Activated B cell treated with CpG ODN at 0.5 μM for 24 hours (primary cell): ENCODE results near the gene MAD1L1. TPM values are rescaled to one million over a fixed set of nuclear protein-coding genes. Genes with fewer than 3 reads are reported as not detected.
"Not testable (repeated sequence)": the region's sequence is repeated elsewhere in the genome, so short reads cannot be mapped to it uniquely, and the experiment has no call there.

Experiments used
- ATAC-seq: fragments of 200-7000 bp; cut with Tn5 transposase; one replicate; pipeline ENCODE4 v1.10.0; 2021; ENCODE audit warnings: low read depth, mild to moderate bottlenecking, moderate library complexity
- CTCF ChIA-PET: fragments of 350-600 bp; sonication (Branson Sonifier 250); formaldehyde crosslinking; loops from one replicate; lab custom pipeline; 2021; ENCODE audit warnings: antibody characterized with exemption; lab: Charles Lee
- POLR2A ChIA-PET: fragments of 350-600 bp; sonication (Branson Sonifier 250); formaldehyde crosslinking; loops from one replicate; lab custom pipeline; 2021; ENCODE audit warnings: antibody characterized with exemption; lab: Charles Lee
- DNase-seq: peaks from one replicate; pipeline ENCODE4 v3.0.0; 2022
- H3K27ac Mint-ChIP-seq: one replicate; pipeline ENCODE4 v1.8.0; 2020; ENCODE audit warnings: mixed read lengths
- H3K27me3 Mint-ChIP-seq: one replicate; pipeline ENCODE4 v1.8.0; 2021; ENCODE audit warnings: mixed read lengths
- H3K36me3 Mint-ChIP-seq: one replicate; pipeline ENCODE4 v1.8.0; 2021; ENCODE audit warnings: low read depth, mixed read lengths
- H3K4me1 Mint-ChIP-seq: one replicate; pipeline ENCODE4 v1.8.0; 2021; ENCODE audit warnings: mixed read lengths
- H3K4me3 Mint-ChIP-seq: one replicate; pipeline ENCODE4 v1.8.0; 2020; ENCODE audit warnings: mild to moderate bottlenecking, mixed read lengths
- H3K9me3 Mint-ChIP-seq: one replicate; pipeline ENCODE4 v1.8.0; 2020; ENCODE audit warnings: mixed read lengths
- CTCF ChIP-seq: fragments of 200-600 bp; IDR thresholded peaks from one replicate; pipeline ENCODE4 v1.8.0; 2022; ENCODE audit warnings: antibody characterized with exemption, mild to moderate bottlenecking
- intact Hi-C: fragments of 100-400 bp; cut with micrococcal nuclease; formaldehyde crosslinking; loops from one replicate; pipeline ENCODE4 v1.15.1; 2024
- total RNA-seq: library from RNA; stranded (reverse); gene quantifications from 2 replicates; pipeline ENCODE4 v1.2.3, GENCODE V29; 2022

Gene MAD1L1
- total RNA-seq, 1 donor from 2014 or later, result 54.6 TPM

DNA sequence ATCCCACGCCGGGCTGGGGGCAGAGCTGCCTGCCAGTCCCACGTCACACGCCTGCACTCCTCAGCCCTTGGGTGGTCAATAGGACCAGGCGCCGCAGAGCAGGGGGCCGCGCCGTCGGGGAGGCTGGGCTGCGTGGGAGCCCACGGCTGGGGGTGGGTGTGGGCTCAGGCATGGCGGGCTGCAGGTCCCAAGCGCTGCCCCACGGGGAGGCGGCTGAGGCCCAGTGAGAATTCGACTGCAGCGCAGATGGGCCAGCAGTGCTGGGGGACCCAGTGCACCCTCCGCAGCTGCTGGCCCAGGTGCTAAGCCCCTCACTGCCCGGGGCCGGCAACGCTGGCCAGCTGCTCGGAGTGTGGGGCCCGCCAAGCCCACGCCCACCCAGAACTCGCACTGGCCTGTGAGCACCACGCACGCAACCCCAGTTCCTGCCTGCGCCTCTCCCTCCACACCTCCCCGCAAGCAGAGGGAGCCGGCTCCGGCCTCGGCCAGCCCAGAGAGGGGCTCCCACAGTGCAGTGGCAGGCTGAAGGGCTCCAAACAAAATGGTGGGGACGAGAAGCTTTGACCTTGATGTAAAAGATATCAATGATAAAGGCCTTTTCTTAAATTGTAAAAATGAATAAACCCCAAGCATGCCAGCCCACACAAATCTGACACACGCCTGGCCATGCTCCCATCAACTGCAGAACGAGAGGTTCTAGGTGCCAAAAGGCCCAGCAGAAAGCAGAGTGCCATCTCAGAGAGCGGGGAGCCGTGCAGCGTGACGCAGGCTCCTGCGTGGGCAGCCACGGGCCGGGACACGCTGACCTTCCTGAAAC, 255.5 kb downstream of the MAD1L1 start:
- CTCF ChIA-PET, result no interaction called here
- no peak overlapping the region for H3K27ac Mint-ChIP-seq
- no peak for TF ChIP-seq CTCF
- no peaks in the 10 kb centered on the region for H3K27me3 Mint-ChIP-seq
- DNase-seq (no peak), ATAC-seq (no peak)
- H3K4me1 Mint-ChIP-seq, result peaks cover 23% of the 10 kb centered on the region
- H3K9me3 Mint-ChIP-seq, result no peaks in the 10 kb centered on the region
- intact Hi-C loops, result no loop called here
- H3K4me3 Mint-ChIP-seq, result no peak overlapping the region
- POLR2A ChIA-PET, result no interaction called here
- peaks cover 30% of the 10 kb centered on the region for H3K36me3 Mint-ChIP-seq

- ATAC-seq, H3K4me3 Mint-ChIP-seq, H3K27ac Mint-ChIP-seq, intact Hi-C loops, DNase-seq, H3K9me3 Mint-ChIP-seq, POLR2A ChIA-PET, H3K27me3 Mint-ChIP-seq, CTCF ChIA-PET: not testable (repeated sequence)
- Mint-ChIP-seq H3K4me1 (peaks cover 23% of the 10 kb centered on the region), H3K36me3 (peaks cover 30% of the 10 kb centered on the region)
These were observed 256.2 kb downstream of the MAD1L1 start for GRCh38 chr7:1976521-1976920.

- POLR2A ChIA-PET, result no interaction called here
- no peak overlapping the region for H3K4me3 Mint-ChIP-seq
- H3K27me3 Mint-ChIP-seq, result no peaks in the 10 kb centered on the region
- H3K9me3 Mint-ChIP-seq, result no peaks in the 10 kb centered on the region
- no peak for DNase-seq
- no peak overlapping the region for H3K27ac Mint-ChIP-seq
- CTCF ChIA-PET, result no interaction called here
- TF ChIP-seq CTCF, result no peak
- intact Hi-C loops, result no loop called here
- ATAC-seq, result no peak
- H3K36me3 Mint-ChIP-seq, result peaks cover 32% of the 10 kb centered on the region
- peaks cover 16% of the 10 kb centered on the region for H3K4me1 Mint-ChIP-seq
These were observed 257.2 kb downstream of the MAD1L1 start for GRCh38 chr7:1975581-1975980.

DNA sequence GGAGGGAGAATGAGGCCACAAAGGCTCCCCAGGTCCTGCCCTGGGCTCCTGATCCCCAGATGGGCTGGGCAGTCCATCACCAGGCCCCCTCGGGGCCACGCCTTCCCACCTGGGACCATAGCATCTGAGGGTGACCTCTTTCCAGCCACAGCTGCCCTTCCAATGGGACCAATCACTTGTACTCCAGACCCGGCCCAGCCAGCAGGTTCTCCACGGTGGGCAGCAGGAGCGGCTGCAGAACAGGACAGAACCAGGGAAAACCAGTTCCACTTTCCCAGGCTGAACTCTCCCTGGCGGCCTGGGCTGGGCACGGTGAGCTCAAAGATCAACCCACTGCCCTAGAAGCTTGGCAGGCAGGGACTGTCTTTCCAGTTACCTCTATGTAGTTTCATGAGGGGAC, 257.6 kb downstream of the MAD1L1 start:
- no peak for DNase-seq
- Mint-ChIP-seq H3K27me3 (no peaks in the 10 kb centered on the region), H3K4me3 (no peak overlapping the region), H3K4me1 (peaks cover 12% of the 10 kb centered on the region), H3K27ac (no peak overlapping the region), H3K9me3 (no peaks in the 10 kb centered on the region), H3K36me3 (peaks cover 32% of the 10 kb centered on the region)
- ChIA-PET CTCF (no interaction called here), POLR2A (no interaction called here)
- TF ChIP-seq CTCF, result no peak
- ATAC-seq, result no peak
- intact Hi-C loops, result no loop called here

GRCh38 chr7:1974290-1975101, 258.2 kb downstream of the MAD1L1 start:
- Mint-ChIP-seq H3K9me3 (no peaks in the 10 kb centered on the region), H3K27ac (no peak overlapping the region), H3K4me3 (no peak overlapping the region), H3K36me3 (peaks cover 32% of the 10 kb centered on the region), H3K27me3 (no peaks in the 10 kb centered on the region), H3K4me1 (peaks cover 11% of the 10 kb centered on the region)
- CTCF ChIA-PET, result no interaction called here
- no peak for DNase-seq
- no peak for TF ChIP-seq CTCF
- POLR2A ChIA-PET, result no interaction called here
- no peak for ATAC-seq
- intact Hi-C loops, result no loop called here
